Occipital lobe (tissue), 2 donors: ENCODE measurements around the gene GJA3. TPM values are rescaled to one million over a fixed set of nuclear protein-coding genes. Genes with fewer than 3 reads are reported as not detected.

ENCODE experiments used
- DNase-seq: peaks from one replicate; lab custom pipeline; 2025; lab: John Stamatoyannopoulos, UW
- total RNA-seq: library from RNA; depleted of rRNA; stranded (reverse); fragments of >200 nt; gene quantifications from one replicate; pipeline ENCODE4 v1.2.3, GENCODE V29; 2014

The GJA3 gene
- total RNA-seq, 1 donor from 2014 or later = 0.16 TPM

DNA sequence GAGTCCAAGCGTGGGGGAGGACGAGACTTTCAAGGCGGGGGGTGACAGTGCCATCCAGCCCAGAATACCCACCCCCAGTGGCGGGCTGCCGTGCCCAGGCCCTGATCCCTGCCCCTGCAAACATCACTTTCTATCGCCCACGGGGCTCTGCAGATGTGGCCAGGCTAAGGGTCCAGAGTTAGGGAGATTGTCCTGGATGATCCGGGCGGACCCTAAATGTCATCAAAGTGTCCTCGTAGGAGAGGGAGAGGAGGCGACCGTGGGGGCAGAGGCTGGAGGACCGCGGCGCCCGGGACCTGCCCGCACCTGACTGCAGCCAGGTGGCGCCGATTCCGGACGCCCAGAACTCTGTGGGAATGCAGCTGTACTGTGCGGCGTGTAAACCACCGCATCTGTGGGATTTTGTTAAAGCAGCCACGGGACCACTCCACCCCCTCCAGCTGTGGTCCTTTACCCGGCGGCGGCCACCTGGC, 32.4 kb downstream of the GJA3 start:
- no peak for DNase-seq

DNA sequence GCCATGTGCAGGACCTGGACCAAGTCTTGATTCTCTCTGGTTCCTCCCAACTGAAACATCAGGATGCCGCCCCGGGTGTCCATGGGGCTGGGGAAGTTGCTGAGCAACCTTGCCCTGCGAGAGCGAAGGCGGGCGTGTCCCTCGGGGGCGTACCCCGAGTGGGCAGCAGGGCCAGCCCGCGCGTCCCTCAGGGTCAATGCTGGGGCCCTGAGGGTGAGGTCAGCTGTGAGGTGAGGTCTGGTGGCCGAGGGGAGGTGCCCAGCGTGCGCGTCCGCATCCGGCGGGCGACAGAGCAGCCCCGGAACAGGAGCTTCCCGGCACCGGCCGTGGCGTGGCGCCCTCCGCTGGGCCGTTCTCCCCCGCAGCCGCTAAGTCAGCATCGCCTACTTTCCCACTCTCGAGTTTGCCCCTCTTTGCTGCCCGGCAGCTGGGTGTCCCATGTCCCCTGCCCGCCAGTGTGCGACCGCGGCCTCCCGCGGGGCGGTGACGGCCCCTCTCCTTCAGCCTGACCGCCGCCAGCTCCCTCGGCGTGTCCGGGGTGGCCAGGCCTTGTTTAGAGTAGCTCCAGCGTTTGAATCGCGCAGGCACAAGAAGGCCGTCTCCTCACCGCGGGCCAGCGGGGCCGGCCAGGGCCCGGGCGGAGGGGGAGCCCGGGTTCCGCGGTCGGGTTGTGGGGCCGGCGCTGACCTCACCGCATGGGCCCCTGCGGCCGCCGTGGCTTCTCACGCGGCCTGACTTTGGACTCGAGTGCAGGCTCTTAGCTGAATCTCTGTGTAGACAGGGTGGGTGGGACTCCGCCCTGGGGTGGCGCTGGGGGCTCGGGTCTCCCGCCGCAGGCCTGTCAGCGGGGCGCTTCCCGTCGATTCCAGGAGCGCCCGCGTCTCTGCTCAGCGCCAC, 33.0 kb downstream of the GJA3 start:
- DNase-seq = peak; percentile 19

DNA sequence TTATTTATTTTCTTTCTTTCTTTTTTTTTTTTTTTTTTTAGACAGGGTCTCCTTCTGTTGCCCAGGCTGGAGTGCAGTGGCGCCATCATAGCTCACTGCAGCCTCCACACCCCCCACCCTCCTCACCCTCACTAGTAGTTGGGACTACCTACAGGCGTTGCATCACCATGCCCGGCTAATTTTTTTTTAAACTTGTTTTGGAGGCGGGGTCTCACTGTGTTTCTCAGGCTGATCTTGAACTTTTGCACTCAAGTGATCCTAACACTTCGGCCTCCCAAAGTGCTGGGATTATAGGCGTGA, 33.6 kb downstream of the GJA3 start:
- DNase-seq = no peak

DNA sequence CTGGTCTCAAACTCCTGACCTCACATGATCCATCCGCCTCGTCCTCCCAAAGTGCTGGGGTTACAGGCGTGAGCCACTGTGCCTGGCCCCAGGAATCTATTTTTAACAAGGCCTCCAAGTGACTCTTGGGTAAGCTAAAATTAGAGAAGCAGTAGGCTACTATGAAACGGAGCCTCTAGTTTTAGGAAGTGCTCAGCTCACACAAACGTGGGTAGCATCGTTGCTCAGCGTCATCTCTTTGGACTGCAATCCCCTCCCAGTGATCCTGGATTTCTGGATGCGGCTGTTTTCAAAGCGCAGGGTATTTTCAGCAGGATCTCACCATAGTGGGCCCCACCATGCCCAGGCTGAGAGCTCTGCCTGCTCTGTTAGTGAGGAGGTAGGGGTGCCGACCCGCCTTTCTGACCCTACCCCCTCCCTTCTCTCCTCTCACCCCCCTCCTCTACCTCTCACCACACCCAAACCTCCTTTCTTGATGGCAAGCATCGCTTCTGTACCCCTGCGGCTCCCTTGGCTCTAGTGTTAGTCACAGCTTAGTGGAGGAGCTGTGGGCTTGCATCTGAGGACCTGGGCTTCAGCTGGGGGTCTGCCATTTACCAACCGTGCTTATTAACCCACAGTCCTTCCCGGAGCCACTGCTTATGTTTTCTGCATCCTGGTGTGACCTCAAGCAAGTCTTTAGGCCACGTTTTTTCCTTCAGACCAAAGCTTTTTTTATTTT, 34.2 kb downstream of the GJA3 start:
- no peak for DNase-seq

DNA sequence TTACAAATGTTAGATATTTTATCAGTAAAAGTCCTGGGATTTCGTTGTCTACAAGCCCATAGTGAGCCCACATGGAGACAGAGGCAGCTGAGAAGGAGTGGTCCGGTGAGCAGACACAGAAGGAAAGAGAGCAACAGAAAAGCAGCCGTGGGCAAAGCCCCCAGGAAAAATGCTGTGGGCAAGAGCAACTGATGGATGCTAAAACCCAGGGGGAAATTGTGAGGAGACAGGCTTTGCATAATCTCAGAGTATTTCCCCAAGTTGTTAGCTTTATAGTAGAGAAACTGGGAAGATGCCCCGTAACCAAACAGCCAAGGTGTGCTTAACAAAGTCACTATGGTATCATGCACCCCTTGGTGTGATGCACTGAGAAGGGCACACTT, 35.1 kb downstream of the GJA3 start:
- DNase-seq = no peak

DNA sequence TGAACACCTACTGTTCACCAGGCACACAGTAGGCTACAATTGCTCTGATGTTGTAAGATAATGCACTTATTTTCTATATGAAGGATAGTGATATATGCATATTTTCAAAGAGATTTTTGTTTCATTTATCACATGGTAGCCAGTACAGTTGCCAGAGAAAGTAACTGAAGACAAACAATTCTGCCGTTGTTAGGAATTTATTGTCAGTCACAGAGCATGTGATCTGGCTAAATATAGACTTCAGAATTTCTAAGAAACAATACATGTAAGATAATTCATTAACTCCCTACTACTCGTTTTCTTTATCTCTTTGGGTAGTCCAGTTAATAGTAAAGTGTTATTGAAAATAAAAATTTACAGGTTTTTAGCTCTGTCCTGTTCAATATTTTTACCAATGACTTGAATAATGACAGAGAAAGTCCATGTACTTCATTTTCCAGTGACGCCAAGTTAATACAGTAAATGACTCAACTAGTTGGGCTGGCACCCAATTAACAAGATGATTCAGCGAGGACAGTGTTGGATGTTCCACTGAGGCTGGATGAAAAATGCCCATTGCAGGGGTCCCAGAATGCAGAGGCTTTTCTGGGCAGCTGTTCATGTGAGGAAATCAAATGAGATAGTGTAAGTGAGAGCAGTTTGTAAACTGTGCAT, 35.6 kb downstream of the GJA3 start:
- no peak for DNase-seq

DNA sequence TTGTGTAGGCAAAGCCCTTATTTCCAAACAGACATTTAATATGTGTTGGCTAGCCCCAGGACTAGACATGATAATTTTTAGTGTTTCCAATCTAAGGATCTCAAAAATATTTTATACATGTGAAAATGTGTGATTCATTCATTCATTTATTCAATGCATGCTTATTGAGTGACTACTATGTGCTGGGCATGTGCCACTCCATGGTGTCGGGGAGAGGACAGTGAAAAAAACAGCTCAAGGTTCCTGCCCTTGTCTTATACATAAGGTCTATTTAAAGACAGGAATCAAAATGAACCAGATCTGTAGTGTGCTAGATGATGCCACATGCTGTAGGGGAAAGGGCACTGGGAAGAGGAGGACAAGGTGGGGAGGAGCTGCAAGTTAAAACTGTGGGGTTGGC, 36.5 kb downstream of the GJA3 start:
- DNase-seq = no peak

DNA sequence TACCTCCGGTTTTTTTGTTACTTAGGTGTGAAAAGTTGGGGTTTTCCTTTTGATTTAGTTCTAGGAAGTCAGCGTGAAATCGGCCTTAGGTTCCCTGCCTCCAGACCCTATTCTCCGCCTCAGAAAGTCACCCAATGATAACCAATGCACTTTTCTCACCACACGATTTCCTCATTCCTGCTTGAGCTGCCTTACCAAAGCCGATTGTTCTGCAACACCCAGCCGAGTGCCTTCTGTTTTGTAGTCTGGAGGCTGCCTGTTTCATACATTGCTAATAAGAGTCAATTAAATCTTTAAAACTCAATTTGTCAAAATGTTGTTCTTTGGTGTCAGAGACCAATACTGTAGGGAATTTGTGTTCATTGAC, 39.7 kb downstream of the GJA3 start:
- no peak for DNase-seq

DNA sequence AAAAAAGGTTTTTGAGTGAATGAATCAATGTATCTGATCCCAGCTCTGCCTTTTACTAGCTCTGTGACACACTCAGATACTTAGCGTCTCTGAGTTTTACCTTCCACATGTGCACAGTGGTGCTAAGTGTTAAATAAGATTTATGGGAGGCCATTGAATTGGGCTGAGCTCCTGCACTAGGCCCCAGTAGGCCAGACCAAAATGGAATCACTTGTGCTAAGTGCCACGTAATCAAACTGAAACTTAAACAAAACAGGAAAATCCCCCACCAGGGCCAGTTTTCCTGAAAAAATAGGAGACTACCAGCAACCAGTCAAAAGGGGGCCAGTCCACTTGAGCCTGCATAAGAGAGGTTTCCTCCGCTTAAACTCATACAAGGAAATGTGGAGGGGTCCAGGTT, 40.9 kb downstream of the GJA3 start:
- DNase-seq = no peak

DNA sequence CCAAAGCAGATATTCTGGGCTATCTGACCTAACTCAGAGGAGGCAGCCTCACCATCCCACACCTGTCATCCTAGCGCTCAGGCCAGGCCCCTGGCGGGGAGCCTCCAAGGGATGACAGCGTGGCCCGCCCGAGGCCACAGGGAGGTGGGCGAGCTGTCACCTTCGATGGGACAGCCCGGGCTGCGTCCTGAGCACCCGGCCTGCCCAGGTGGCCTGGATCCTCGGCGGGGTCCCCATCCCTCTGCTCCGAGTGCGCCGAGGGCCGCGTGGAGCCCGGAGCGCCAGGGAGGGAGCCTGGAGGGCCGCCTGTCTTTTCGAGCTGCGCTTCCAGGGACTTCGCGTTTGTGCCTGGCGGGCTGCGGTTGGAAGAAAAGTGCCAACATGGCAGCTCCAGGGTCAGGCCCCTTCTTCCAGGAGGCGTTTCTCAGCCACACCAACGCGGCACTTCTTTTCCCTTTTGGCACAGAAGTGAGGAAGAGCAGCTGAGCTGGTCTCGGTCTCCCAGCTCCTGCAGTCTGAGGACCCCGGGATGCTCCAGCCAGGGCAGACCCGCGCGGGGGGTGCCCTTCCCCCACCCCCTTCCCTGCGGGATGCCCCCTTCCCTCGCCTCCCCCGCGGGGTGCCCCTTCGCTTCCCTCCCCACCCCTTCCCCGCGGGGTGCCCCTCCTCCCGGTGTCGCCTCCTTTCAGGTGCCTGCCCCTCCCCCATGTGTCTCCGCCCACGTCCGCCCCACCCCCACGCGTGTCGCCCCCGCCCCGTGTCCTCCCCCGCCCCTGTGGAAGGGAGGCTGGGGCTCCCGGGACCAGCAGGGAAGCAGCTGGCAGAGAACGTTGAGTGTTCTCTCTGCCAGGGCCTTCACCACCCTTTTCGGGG, 42.3 kb downstream of the GJA3 start:
- no peak for DNase-seq

DNA sequence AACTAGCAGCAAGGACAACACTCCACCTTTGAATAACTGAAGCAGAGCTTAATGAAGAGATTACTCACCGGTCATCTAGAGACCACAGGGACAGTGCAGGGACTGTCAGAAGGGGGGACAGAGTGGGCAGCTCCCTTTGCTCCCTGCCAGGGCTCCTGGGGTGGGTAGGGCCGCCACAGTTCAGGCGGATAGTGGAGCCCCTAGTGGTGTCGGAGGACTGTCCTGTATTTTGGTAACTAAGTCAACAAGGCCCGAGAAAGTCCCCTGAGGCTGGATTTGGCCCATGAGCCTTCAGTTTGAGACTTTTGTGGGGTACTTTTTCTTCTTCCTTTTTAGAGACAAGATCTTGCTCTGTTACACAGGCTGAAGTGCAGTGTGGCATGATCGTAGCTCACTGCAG, 44.6 kb downstream of the GJA3 start:
- DNase-seq = no peak

DNA sequence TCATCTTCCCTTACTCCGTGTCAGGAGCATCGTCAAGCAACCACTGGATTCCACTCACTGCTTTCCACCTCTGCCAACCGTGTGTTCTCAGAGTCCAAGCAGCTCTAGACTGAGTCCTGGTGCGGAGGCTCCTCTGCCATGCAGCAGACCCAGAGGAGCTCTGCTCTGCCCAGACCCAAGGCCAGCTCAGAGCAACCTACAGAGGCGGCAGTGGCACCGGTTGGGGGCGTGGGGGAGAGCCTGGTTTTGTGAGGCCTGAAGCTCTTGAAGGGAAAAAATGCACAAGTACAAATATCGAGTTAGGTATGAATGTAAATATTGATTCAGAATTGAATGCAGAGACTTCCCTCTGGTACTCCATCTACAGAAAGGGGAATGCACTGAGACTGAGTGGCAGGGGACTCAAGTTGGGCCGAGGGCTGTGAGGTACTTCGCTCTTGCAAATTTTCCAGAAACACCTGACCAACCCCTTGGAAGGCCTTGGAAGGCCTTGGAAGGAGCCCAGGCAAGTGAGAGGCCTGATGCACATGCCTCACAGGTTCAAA, 46.7 kb downstream of the GJA3 start:
- DNase-seq = no peak

DNA sequence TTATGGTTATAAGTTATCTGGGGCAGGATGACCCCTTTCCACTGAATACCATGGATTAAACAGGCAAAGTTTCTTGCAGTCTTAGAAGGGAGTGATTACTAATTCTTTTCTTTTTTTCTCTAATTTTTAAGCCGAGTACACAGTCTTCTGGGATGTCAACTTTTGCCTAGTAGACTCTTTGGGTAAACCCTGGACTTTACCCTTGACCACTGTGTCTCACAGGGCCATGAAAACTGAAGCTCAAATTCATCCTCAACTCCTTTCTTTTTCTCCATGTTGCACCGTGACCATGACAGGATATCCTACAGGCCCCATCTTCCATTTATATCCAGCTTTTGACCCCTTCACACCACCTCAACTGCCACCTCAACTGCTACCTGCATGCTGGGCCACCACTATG, 51.8 kb downstream of the GJA3 start:
- DNase-seq = no peak

DNA sequence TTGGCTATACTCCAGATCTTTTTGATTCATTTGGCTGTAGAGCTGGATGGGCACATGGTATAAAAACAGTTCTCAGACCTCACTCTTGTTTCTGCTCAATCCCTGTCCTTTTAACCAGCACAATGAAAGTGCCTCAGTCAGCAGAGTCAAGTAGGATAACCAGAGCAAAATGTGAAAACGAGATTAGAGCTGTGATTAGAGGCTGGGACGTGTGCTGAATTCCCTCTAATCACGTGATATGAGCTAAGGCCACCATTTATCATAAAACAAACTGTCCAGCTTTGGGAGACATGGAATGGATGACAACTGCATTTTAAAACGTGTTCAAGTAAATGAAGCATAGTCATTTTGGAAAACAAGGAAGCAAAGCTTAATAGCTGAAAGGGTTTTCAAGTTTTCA, 54.1 kb downstream of the GJA3 start:
- DNase-seq = no peak

DNA sequence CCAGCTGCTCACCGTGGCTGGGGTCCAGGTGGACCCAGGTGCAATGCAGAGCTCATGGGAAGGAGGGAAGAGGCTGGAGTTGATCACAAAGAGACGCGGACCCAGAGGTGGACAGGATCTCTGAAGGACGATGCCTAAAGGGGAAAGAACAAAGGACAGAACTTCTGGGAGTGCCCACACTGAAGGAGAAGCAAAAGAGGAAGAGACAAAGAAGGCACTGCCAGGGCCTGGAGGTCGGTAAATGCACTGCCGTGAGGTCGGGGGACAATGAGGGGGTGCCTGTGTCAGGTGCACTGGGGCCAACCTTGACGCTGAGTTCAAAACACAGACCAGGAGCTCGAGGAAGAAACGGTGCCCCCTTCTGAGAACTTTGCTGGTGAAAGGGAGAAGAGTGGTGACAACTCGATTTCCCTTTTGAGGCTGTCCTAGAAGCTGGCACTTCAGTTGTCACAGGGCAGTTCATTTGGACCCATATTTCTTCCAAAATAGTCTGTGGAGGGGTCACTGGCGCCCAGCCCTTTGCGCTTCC, 55.6 kb downstream of the GJA3 start:
- no peak for DNase-seq

DNA sequence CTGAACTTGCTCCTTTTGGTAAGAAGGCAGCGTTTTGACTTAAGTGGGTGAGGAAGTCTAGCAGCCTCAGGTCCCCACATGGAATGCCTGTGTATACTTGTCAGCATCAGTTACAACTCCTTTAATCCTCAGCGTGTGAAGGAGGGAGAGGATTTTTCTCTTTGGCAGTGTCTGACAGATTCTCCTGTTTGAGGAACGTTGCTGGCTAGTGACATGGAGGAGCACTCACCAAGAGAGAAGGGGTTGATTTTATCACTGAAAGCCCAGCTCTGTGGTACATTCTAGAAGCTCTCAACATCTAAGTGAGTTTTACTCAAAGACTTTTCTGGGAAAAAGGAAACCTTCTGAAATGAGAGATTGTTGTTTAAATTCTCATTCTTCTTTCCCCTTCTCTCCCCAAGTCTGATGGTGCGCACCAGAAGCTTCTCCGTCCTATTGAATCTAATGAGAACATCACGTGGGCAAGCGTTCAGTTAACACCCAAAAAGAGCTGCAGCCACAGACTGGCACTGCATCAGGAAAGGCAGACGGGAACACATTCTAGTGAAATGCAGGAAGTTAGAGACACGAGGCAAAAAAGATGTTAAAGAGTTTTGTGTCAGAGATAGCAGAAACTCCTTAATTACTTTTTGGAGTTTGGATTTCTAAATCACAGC, 58.2 kb downstream of the GJA3 start:
- no peak for DNase-seq

DNA sequence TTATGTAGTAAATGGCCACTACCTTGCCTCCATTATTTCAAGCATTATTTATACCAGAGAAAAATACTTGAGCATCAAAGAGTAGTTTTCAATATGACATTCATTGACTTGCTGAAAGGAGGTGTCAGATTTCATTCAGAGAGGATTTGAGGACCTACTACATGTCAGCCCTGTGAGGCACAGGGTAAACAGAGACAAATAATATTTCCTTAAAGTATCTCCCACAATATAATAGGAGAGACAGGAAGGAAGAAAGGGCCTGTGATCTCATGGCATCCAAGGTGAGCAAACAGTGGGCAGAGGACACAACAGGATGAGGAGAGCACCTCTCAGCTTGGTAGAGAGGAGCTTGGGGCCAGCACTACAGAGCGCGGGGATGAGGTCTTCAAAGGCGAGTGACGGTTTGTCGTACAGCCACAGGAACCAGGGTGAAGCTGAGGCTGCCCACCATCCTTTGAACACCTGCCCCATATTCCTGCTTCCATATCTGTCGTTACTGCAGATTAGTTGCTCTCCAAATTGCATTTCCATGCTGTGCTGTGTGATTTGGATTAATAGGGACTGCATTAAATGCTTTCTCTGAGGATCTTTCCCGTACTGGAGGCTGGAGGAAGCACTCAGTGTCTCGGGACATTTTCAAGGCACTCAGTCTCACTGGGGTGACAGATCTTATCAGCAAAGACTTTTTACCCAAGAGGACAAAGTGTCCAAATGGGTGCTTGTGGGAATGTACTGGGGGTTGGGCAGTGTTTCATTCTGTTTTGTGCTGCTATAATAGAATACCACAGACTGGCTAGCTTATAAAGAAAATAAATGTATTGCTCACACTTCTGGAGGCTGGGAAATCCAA, 59.2 kb downstream of the GJA3 start:
- DNase-seq = no peak

DNA sequence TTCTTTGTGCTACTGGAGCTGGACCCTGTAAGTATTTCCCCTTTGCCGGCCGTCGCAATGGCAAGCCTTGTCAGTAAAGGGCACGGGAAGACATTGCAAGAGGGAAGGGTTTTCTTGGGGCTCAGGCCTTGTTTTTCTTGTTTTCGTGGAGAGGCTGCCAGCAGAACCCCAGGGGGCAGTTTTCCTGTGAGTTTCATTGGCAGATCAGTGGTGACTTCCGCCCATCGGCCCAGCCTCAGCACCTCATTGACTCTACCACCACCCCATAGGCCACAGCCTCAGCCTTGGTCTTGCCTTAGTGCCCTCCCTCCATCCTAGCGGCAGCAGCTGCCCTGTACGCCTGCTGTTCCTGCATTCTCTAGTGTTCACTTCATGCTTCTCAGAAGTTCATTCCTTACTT, 61.5 kb downstream of the GJA3 start:
- DNase-seq = no peak

DNA sequence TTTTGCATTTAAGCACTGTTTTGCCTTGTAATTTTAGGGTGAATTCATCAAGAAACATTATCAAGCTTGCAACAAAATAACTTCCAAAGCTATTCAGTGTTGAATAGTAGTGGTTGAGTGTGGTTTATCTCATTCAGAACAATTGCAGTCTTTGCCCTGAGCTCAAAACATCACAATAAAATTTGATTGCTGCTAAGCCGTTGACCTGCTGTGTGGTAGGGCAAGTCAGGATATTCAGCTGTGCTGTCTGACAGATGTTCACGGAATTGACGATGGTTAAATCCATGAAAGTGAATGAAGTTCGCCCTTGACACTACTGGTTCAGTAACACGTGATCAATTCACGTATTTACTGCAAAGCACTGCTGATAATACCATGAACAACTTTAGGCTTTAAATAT, 66.9 kb downstream of the GJA3 start:
- DNase-seq = no peak

DNA sequence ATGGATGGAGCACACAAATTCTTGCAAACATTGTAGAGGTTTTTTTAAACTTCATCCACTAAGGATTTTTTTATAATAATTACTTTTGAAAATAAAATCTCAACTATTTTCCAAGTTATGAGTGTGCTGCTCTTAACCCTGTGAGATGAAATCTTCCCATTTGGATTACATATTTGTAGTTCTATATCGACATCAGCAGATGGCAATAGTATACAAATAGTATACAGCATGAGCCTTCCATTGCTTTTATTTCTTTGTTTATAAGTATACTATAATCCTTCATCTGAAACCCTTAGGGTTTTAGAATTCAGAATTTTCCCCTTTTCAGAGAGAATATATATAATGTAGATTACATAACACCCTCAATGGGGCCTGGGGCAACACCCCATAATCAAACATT, 70.5 kb downstream of the GJA3 start:
- DNase-seq = no peak
